Dermis blood vessel endothelial cell (primary cell): Measurements from ENCODE around the gene ATG5. TPM values are rescaled to one million over a fixed set of nuclear protein-coding genes. Genes with fewer than 3 reads are reported as not detected.
"Not testable (repeated sequence)": the region's sequence is repeated elsewhere in the genome, so short reads cannot be mapped to it uniquely, and the experiment has no call there.

Experiments used
- DNase-seq: peaks from one replicate; pipeline ENCODE4 v3.0.0; 2010
- total RNA-seq: library from RNA; depleted of rRNA; stranded (reverse); fragments of >200 nt; gene quantifications from 2 replicates; pipeline ENCODE4 v1.2.3, GENCODE V29; 2014

Gene ATG5
- total RNA-seq, 1 donor from 2014 or later = 72.3 TPM

DNA sequence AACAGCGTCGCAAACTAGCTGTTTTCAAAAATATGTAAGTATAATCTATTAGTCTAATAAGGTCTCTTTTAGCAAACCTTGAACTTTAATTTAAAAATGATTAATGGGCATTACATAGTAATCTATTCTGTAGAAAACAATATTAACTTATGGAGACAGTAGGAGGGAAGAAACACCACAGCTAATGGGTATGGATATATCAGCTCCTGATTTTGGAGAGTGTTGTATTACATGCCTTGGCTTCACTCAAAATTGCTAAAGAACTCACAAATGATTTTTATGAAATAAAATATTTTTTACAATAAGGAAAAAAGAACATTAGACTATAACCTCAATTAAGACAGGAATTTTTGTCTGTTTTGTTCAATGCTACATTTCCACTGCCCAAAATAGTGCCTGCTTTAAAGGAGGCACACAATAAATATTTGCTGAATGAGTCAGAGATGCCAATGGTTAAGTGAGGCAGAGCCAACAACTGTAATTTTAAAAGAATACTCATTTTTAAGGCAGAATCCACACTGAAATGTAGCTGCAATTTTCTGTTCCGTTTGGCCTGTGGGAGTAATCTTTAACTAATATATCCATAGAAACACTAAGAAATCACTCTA is 15.7 kb downstream of the ATG5 start:
- peak; percentile 54 for DNase-seq

DNA sequence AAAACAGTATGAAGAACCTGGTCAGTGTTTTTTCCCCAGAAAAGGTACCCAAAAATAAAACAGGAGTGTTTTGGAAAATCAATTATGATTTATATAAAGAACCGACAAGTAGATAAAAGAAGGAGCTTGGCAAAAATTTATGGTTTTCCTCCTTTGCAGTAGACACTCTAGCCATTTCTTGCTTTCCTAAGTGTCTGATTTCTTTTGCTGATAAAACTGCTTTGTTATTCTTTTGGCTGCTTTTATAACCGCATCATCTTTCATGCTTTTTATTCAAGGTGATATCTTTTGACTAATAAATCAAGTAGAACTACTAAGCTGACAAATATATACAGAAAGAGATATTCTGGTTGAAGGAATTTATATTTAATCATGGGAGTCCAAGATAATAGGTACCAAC is 16.6 kb downstream of the ATG5 start:
- no peak for DNase-seq

DNA sequence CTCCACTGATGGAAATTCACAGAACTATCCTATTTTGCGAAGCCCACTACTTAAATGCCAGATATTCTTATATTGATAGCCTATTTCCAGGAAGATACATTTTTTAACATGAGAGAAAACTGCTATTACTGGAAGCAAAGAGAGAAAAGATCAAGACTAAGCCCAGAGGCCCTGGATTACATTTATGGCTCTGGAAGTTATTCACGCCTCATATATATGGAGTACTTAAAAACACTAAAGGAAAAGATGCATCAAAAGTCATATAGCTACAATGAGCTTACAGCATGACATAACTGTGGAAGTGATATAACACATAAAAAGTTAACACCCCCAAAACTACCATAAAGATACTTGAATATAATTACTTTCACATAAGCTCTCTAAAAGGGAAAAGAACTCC is 19.8 kb downstream of the ATG5 start:
- DNase-seq = no peak

DNA sequence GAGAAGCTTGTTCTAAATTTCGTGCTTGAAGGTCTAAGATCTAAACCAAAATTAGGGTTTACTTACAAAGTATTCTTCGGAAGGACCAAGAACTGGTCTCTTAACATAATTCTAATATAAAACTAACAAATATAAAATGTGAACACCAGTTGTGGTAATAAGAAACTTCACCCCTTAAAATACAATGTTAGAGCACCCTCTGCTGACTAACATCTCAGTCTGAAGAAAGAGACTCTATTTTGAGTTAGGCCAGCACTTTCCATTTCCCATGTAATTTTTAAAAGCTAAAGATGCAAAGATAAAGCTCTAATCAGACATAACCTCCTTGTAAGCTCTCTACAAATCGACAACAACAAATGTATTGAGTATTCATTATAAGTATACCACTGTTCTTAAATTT is 24.6 kb downstream of the ATG5 start:
- DNase-seq = peak; percentile 66

DNA sequence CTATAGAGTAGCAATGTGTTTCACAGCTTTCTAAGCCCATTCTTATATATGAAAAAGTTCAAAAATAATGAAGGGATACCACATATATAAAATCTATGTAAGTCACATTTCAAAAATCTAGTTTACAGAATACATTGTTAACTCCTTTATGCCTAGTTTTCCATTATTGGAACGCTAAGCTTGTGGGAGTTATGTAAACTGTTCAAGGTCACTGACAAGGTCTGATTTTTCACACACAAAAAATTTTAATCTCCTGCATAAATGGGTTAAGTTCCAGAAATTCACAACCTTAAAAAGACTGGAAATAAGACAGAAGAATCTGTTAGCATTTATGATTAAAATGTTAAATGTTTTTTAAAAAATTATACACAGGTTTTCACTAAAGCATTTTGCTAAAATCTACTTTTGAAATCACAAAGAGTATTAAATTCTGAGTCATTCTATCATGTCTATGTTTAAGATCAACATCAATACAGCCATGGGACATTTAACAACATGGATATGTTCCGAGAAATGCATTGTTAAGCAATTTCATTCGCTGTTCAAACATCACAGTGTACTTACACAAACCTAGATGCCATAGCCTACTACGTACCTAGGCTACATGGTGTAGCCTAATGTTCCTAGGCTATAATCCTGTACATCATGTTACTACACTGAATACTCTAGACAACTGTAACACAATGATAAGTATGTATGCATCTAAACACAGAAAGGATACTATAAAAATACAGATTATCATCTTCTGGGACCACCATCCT is 25.4 kb downstream of the ATG5 start:
- DNase-seq = no peak

DNA sequence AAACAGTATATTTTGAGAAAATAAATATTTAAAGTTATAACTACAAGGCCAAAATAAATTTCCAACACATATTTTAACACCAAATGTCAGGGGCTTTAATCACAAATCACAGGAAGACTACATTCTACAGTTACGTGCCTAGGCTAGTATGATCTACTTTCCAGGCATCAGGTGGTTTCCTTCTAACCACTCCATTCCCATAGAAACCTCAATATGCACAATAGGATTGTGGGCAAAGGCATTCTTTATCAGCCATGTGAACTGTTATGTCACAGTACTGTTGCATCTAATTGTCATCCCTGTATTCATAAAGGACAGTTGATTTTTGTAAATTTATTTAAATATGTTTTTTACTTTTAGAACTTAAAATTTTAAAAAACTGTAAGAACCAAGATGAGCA is 32.4 kb downstream of the ATG5 start:
- DNase-seq = no peak

DNA sequence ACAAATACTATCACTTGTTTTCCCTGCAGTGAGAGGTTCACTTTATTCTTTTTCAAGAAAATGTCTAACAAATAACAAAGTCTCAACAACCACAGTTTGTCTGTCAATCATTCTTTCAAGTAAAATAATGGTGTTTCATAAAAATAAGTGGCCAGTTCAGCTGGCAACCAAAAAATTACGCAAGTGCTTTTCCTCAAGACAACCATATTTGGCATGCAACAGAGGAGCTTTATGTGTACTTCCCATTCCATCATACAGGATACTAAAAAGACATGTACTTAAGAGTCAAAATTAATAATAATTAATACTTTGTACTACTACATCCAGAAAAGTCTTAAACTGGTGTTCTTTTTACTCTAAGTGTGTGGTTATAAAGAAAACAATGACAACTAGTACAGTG is 34.6 kb downstream of the ATG5 start:
- DNase-seq = no peak

DNA sequence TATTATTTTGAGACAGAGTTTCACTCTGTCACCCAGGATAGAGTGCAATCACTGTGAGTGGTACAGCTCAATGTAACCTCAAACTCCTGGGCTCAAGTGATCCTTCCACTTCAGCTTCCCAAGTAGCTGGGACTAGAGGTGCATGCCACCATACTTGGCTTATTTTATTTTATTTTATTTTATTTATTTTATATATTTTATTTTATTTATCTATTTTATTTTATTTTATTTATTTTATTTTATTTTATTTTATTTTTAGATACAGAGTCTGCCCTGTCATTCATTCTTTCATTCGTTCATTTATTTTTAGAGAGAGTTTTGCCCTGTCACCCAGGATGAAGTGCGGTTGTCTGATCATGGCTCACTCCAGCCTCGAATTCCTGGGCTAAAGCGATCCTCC is 35.5 kb downstream of the ATG5 start:
- DNase-seq = no peak

DNA sequence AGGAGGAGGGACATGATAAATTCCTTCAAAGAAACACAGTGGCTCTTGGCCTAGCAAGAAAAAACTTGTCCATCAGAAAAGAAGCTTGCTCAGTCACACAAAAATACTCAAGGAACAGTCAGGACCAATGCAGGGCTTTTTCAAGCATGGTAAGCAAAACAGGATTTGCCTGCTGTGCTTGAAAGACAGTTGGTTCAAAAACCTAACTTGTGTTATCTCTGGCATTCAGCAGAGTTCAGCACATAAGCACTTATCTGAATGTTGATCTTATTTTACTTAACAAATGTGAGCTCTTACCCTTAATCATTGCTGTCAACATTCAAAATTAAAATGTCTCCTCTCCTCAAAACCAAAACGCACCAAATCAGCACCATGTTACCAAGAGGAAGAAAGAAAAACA is 38.3 kb downstream of the ATG5 start:
- DNase-seq = no peak

DNA sequence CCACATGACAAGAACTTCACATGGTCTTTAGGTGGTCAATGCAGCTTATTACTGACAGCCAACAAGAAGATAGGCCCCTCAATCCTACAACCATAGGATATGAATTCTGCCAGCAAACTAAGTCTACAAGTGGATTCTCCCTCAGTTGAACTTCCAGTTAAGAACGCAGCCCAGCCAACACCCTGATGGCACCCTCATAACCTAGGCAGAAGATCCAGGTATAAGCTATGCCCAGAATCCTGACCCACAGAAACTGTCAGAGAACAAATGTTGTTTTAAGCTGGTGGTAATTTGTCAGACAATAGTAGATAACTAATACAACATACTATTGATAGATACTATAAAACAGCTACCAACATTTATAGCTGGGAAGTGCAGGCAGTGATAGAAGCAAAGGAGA is 38.8 kb downstream of the ATG5 start:
- DNase-seq = no peak

DNA sequence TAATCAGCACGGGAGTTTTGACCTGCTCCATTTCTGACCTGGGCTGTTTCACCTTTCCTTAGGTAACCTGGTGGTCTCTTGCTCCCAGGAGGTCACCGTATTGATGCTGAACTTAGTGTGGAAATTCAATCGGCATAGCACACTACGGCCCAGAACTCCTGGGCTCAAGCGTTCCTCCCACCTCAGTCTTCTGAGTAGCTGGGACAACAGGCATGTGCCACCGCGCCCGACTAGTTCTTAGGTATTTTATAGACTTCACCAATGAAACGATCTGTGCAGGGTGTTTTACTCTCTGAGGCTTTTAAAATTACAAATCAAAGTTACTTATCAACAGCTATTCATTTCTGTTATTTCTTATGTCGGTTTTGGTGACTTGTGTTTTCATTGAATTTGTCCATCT is 42.1 kb downstream of the ATG5 start:
- no peak for DNase-seq

DNA sequence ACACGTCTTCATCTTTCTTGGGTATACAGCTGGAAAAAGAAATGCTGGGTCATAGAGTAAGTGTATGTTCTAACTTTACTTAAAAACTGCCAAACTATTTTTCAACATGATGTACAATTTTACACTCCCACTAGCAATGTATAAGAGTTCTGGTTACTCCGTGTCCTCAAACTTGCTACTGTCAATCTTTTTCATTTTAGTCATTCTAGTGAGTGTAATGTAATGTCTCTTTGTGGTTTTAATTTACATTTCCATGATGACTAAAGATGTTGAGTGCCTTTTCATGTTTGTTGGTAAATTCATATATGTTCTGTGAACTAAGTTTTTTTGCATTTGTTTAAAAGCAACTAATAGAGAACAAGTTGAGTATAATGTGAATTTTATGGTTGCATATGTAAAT is 43.9 kb downstream of the ATG5 start:
- no peak for DNase-seq

DNA sequence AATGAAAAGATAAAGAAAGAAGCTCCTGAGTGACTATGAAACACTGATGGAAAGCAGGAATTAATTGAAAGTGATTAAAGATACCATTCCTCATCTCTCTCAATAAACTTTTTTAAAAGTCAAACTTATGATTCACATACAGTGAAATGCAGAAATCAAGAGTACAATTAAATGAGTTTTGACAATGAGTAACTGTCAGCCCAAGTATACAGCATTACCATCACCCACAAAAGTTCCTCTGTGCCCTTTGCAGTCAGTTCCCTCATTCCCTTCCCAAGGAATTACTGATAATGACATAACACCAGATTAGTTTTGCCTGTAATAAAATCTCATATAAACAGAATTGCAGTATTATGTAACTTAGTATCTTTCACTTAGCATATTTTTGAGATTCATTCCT is 44.5 kb downstream of the ATG5 start:
- DNase-seq = no peak

DNA sequence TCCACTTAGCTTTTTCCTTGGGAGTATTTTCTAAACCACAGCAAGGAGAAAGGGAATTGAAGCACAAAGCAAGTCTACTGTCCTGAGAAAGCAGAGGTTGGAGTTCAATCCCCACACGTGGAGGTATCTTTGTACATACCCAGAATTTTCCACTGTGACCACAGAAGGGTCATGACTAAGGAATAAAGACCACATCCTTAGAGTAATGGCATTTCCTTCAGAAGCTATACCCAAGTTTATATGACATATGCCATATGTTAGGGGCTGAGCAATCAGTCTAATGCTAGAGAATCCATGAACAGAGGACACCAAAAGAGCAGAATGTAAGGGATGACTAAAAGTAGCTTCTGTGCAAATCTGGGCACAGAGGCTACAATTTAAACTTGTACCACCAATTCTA is 46.4 kb downstream of the ATG5 start:
- DNase-seq = no peak

DNA sequence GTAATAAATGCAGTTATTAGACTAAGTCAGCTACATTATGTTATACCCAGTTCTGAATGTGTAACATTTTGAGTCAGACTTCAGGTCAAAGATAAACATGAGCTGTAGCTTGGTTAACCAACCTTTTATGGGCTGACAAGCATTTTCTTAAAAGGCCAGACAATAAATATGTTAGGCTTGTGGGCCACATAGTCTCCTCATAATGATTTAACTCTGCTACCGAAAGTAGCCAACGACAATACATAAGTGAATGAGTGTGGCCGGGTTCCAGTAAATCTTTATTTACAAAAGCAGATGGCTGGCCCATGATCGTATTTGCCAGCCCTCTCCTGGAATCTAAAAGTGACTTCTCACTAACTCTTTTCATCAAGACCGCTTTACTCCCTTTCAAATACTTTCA is 49.9 kb downstream of the ATG5 start:
- no peak for DNase-seq

DNA sequence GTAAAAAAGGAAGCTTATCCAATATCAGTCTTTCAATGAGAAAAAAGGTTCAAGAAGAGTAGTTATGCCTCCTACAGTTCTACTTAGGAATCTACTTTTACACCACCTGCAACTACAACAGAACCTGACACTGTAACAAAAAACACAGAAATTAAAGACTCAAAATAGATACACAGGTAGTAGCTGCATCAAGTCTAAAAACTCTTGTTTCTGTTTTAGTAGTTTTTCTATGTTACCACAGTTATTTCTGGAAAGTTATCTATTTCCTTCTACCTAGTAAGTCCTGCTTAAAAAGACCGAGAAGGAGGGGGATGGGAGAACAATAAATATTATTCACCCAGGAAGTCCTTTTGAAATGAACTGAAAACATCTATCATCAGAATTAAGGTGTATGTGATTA is 52.5 kb downstream of the ATG5 start:
- DNase-seq = no peak

DNA sequence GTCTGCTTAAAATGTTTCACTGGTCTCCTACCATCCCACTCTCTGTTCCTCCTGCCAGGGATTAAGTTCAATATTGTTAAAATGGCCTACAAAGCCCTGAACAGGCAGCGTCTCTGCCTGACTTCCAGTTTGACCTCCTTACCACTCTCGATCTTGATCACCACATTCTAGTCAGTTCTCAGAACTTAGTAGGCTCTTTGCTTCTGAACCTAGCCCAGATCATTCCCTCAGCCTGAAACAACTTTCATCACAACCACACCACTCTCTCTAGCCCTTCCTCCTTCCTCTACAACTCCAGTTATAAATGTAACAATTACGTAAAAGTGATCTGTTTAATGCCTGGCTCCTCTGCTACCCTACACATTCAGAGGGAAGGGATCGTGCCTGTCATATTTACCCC is 53.3 kb downstream of the ATG5 start:
- no peak for DNase-seq

DNA sequence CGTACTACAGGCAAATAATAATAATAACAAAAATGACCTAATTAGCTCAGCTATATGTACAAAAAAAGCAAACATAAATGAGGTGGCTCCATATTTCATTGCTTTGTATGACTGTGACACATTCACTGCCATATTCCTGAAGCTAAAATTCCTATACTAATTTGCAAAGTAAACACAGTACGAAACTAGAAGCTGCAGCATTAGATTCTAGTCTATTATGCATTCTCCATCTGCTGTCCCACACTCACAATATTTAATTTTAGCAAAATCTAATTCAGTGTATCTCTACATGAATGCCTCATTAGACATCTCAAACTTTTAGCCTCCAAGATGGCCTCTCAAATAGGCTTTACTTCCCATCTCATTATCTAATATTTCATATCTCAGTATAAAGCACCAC is 55.1 kb downstream of the ATG5 start:
- no peak for DNase-seq

DNA sequence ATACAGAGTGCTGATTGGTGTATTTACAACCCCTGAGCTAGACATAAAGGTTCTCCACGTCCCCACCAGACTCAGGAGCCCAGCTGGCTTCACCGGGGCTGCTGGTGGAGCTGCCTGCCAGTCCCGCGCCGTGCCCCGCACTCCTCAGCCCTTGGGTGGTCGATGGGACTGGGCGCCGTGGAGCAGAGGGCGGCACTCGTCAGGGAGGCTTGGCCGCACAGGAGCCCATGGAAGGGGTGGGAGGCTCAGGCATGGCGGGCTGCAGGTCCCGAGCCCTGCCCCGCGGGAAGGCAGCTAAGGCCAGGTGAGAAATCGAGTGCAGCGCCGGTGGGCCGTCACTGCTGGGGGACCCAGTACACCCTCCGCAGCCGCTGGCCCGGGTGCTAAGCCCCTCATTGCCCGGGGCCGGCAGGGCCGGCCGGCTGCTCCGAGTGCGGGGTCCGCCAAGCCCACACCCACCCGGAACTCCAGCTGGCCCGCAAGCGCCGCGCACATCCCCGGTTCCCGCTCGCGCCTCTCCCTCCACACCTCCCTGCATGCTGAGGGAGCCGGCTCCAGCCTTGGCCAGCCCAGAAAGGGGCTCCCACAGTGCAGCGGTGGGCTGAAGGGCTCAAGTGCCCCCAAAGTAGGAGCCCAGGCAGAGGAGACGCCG is 56.2 kb downstream of the ATG5 start:
- not testable (repeated sequence) for DNase-seq

DNA sequence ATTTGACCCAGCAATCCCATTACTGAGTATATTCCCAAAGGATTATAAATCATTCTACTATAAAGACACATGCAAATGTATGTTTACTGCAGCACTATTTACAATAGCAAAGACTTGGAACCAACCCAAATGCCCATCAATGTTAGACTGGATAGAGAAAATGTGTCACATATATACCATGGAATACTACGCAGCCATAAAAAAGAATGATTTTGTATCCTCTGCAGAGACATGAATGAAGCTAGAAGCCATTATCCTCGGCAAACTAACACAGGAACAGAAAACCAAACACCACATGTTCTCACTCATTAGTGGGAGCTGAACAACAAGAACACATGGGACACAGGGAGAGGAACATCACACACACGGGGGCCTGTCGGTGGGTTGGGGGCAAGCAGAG is 57.1 kb downstream of the ATG5 start:
- DNase-seq = not testable (repeated sequence)

DNA sequence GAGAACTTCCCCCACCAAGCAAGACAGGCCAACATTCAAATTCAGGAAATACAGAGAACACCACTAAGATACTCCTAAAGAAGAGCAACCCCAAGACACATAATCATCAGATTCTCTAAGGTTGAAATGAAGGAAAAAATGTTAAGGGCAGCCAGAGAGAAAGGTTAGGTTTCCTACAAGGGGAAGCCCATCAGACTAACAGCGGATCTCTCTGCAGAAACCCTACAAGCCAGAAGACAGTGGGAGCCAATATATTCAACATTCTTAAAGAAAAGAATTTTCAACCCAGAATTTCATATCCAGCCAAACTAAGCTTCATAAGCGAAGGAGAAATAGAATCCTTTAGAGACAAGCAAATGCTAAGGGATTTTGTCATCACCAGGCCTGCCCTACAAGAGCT is 61.1 kb downstream of the ATG5 start:
- DNase-seq = not testable (repeated sequence)

DNA sequence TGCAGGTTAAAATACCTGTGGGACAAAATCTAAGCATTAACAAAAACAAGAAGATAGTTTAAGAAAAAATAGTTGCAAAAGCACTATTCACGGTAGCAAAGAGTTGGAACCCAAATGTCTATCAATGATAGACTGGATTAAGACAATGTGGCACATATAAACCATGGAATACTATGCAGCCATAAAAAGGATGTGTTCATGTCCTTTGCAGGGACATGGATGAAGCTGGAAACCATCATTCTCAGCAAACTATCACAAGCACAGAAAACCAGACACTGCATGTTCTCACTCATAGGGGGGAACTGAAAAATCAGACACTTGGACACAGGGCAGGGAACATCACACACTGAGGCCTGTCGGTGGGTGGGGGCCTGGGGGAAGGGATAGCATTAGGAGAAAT is 65.8 kb downstream of the ATG5 start:
- DNase-seq = not testable (repeated sequence)

DNA sequence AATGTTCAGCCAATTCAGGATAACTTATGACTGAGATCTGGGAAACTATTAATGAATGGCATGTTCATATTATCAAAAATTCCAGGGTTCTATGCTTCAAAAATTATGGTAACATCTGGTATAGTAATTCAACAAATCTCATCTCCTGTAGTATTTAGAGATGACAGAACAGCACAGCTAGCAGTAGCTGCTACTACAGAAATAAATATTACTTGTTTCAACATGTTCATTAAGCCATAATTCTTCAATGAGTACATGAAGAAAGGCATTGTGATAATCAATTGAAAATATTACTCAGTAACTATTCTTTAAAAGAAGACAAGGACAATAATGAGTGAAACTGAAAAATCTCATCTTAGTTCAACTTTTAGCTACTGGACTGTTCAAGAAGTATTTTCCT is 66.8 kb downstream of the ATG5 start:
- DNase-seq = no peak

DNA sequence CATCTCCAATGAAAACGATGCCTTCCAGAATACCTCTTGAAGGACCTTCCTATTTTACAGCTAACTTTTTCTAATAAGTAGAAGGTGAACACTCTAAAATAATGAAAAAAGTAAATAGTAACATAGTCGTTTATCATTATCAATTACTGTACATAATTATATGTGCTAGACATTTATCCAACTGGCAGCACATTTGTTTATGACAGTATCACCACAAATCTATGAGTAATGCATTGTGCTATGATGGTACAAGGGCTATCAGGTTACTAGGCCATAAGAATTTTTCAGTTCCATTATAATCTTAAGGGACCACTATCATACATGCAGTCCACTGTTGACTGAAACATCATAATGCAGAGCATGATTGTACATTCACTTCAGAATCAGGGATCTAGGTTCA is 68.4 kb downstream of the ATG5 start:
- DNase-seq = no peak
